H9 (cell line): Measurements from ENCODE around the gene OS9. TPM values are rescaled to one million over a fixed set of nuclear protein-coding genes. Genes with fewer than 3 reads are reported as not detected.
"Not testable (repeated sequence)": the region's sequence is repeated elsewhere in the genome, so short reads cannot be mapped to it uniquely, and the experiment has no call there.

Experiments used
- DNase-seq: peaks from one replicate; pipeline ENCODE4 v3.0.0-alpha.2; 2017
- H2AFZ ChIP-seq: one replicate; pipeline ENCODE4 v1.6.1; 2013; ENCODE audit warnings: mild to moderate bottlenecking, low read length, control low read depth, moderate library complexity
- H2AK5ac ChIP-seq: 2 replicates; pipeline ENCODE4 v1.6.1; 2013; ENCODE audit warnings: low read length, control low read depth, mixed read lengths; ENCODE audit not compliant: insufficient read length
- H2BK120ac ChIP-seq: one replicate; pipeline ENCODE4 v1.6.1; 2013; ENCODE audit warnings: low read depth, mild to moderate bottlenecking, low read length, control low read depth, inconsistent platforms; ENCODE audit not compliant: poor library complexity, severe bottlenecking
- H2BK12ac ChIP-seq: 2 replicates; pipeline ENCODE4 v1.6.1; 2013; ENCODE audit warnings: low read length, control low read depth, mixed read lengths, low read depth; ENCODE audit not compliant: insufficient read length
- H2BK15ac ChIP-seq: 2 replicates; pipeline ENCODE4 v1.6.1; 2013; ENCODE audit warnings: low read depth, low read length, control low read depth
- H2BK20ac ChIP-seq: one replicate; pipeline ENCODE4 v1.6.1; 2013; ENCODE audit warnings: low read depth, mild to moderate bottlenecking, low read length, control low read depth, inconsistent platforms; ENCODE audit not compliant: poor library complexity, severe bottlenecking
- H2BK5ac ChIP-seq: 2 replicates; pipeline ENCODE4 v1.6.1; 2013; ENCODE audit warnings: low read length, control low read depth, mixed read lengths; ENCODE audit not compliant: insufficient read length
- H3K14ac ChIP-seq: 2 replicates; pipeline ENCODE4 v1.6.1; 2013; ENCODE audit warnings: low read length, control low read depth; ENCODE audit not compliant: insufficient read depth
- H3K18ac ChIP-seq: 2 replicates; pipeline ENCODE4 v1.6.1; 2013; ENCODE audit warnings: low read depth, mild to moderate bottlenecking, mixed read lengths, low read length, control low read depth; ENCODE audit not compliant: insufficient read length
- H3K23ac ChIP-seq: 2 replicates; pipeline ENCODE4 v1.6.1; 2013; ENCODE audit warnings: low read length, control low read depth, mixed read lengths, low read depth; ENCODE audit not compliant: insufficient read length
- H3K23me2 ChIP-seq: 2 replicates; pipeline ENCODE4 v1.6.1; 2013; ENCODE audit warnings: low read depth, mild to moderate bottlenecking, mixed read lengths, low read length, control low read depth; ENCODE audit not compliant: insufficient read length, poor library complexity, severe bottlenecking
- H3K27ac ChIP-seq: 2 replicates; pipeline ENCODE4 v1.5.1; 2013; ENCODE audit warnings: low read length, control low read depth, mixed read lengths, low read depth; ENCODE audit not compliant: insufficient read length
- H3K27me3 ChIP-seq: 2 replicates; pipeline ENCODE4 v1.6.1; 2013; ENCODE audit warnings: low read length, control low read depth, inconsistent platforms; ENCODE audit not compliant: insufficient read depth
- H3K4ac ChIP-seq: 2 replicates; pipeline ENCODE4 v1.6.1; 2013; ENCODE audit warnings: low read depth, mild to moderate bottlenecking, control low read depth, inconsistent platforms, low read length, moderate library complexity
- H3K4me1 ChIP-seq: 2 replicates; pipeline ENCODE4 v1.6.1; 2013; ENCODE audit warnings: low read length, control low read depth, inconsistent platforms; ENCODE audit not compliant: insufficient read depth
- H3K4me2 ChIP-seq: 2 replicates; pipeline ENCODE4 v1.6.1; 2013; ENCODE audit warnings: low read length, control low read depth, mixed read lengths; ENCODE audit not compliant: insufficient read length, insufficient read depth
- H3K56ac ChIP-seq: 2 replicates; pipeline ENCODE4 v1.6.1; 2013; ENCODE audit warnings: low read depth, mild to moderate bottlenecking, mixed read lengths, low read length, control low read depth; ENCODE audit not compliant: insufficient read length
- H3K79me1 ChIP-seq: 2 replicates; pipeline ENCODE4 v1.6.1; 2013; ENCODE audit warnings: low read depth, mild to moderate bottlenecking, moderate library complexity, low read length, control low read depth, inconsistent platforms; ENCODE audit not compliant: insufficient read depth, poor library complexity, severe bottlenecking
- H3K79me2 ChIP-seq: 2 replicates; pipeline ENCODE4 v1.6.1; 2013; ENCODE audit warnings: low read length, control low read depth, inconsistent platforms; ENCODE audit not compliant: insufficient read depth
- H3K9ac ChIP-seq: 2 replicates; pipeline ENCODE4 v1.6.1; 2013; ENCODE audit warnings: low read length, control low read depth, mixed read lengths; ENCODE audit not compliant: insufficient read length; ENCODE audit errors: extremely low read depth
- H3K9me3 ChIP-seq: one replicate; pipeline ENCODE4 v1.6.1; 2013; ENCODE audit warnings: low read depth, low read length, inconsistent platforms; ENCODE audit not compliant: control insufficient read depth
- H3T11ph ChIP-seq: one replicate; pipeline ENCODE4 v1.6.1; 2013; ENCODE audit warnings: mild to moderate bottlenecking, low read length, control low read depth, inconsistent platforms
- H4K20me1 ChIP-seq: one replicate; pipeline ENCODE4 v1.6.1; 2013; ENCODE audit not compliant: control insufficient read depth, insufficient read length, insufficient read depth
- H4K5ac ChIP-seq: 2 replicates; pipeline ENCODE4 v1.6.1; 2013; ENCODE audit warnings: low read depth, mild to moderate bottlenecking, mixed read lengths, low read length, control low read depth; ENCODE audit not compliant: insufficient read length
- H4K8ac ChIP-seq: replicated peaks from 2 replicates; pipeline ENCODE4 v1.6.1; 2013; ENCODE audit warnings: low read length, control low read depth, mixed read lengths, low read depth; ENCODE audit not compliant: insufficient read length
- H4K91ac ChIP-seq: 2 replicates; pipeline ENCODE4 v1.6.1; 2013; ENCODE audit warnings: low read depth, mild to moderate bottlenecking, moderate library complexity, mixed read lengths, low read length, control low read depth; ENCODE audit not compliant: insufficient read length
- H3K27ac Mint-ChIP-seq, 3 experiments: 2 replicates in 2 of 3; 3 replicates in 1 of 3; pipeline ENCODE4 v1.8.0; 2020 to 2021; ENCODE audit warnings: mixed read lengths in 3 of 3, mild to moderate bottlenecking in 1 of 3, moderate library complexity in 1 of 3
- H3K27me3 Mint-ChIP-seq: 2 replicates; pipeline ENCODE4 v1.8.0; 2021; ENCODE audit warnings: low read depth, mild to moderate bottlenecking, moderate library complexity, mixed read lengths
- H3K36me3 Mint-ChIP-seq, 3 experiments: 2 replicates in 2 of 3; 3 replicates in 1 of 3; pipeline ENCODE4 v1.8.0; 2020 to 2021; ENCODE audit warnings: low read depth in 3 of 3, mixed read lengths in 3 of 3; ENCODE audit not compliant: insufficient read depth in 1 of 3
- H3K4me1 Mint-ChIP-seq, 2 experiments: 2 replicates each; pipeline ENCODE4 v1.8.0; 2020; ENCODE audit warnings: mixed read lengths in 2 of 2
- H3K4me3 Mint-ChIP-seq, 2 experiments: 2 replicates in 1 of 2; 3 replicates in 1 of 2; pipeline ENCODE4 v1.8.0; 2020 to 2021; ENCODE audit warnings: mild to moderate bottlenecking in 2 of 2, mixed read lengths in 2 of 2, moderate library complexity in 1 of 2
- H3K9me3 Mint-ChIP-seq, 2 experiments: 2 replicates in 1 of 2; 3 replicates in 1 of 2; pipeline ENCODE4 v1.8.0; 2020; ENCODE audit warnings: mild to moderate bottlenecking in 2 of 2, mixed read lengths in 2 of 2, moderate library complexity in 1 of 2
- CTCF ChIP-seq: fragments of 200-600 bp; sonication (generic); conservative IDR thresholded peaks from 3 replicates; pipeline ENCODE4 v1.8.0; 2021; ENCODE audit warnings: antibody characterized with exemption, mild to moderate bottlenecking
- WGBS: extraction: QIAGEN DNeasy Blood & Tissue Kit; methylation state at CpG from one replicate; pipeline ENCODE4 v1.1.7; 2013; ENCODE audit warnings: missing lambda C conversion rate, low lambda C conversion rate, mixed read lengths; ENCODE audit not compliant: insufficient read length; ENCODE audit errors: extremely low coverage; 5-methylcytosine and 5-hydroxymethylcytosine counted together
- total RNA-seq: library from RNA; stranded (reverse); gene quantifications from 2 replicates; pipeline ENCODE4 v1.2.1, GENCODE V29; 2021

The OS9 gene
- total RNA-seq, 1 experiment from 2014 or later = 112 TPM

GRCh38 chr12:57655541-57656240, 38.2 kb upstream of the OS9 start:
- Histone ChIP-seq H3K9me3 (no peaks in the 10 kb centered on the region), H3K18ac (no peak overlapping the region), H2BK120ac (no peak overlapping the region), H4K20me1 (no peaks in the 10 kb centered on the region), H3K23ac (no peak overlapping the region), H3K79me2 (no peaks in the 10 kb centered on the region), H3T11ph (no peak overlapping the region), H3K4me1 (no peaks in the 10 kb centered on the region), H3K14ac (no peak overlapping the region), H3K23me2 (no peaks in the 10 kb centered on the region), H3K4me2 (no peak overlapping the region), H2BK15ac (no peak overlapping the region), H3K27ac (no peak overlapping the region), H4K8ac (no peak overlapping the region), H3K56ac (no peak overlapping the region), H3K79me1 (no peaks in the 10 kb centered on the region), H2BK5ac (no peak overlapping the region), H4K91ac (no peak overlapping the region), H2AFZ (no peak overlapping the region), H2AK5ac (no peak overlapping the region), H3K4ac (no peak overlapping the region), H3K9ac (no peak overlapping the region), H2BK12ac (no peak overlapping the region), H3K27me3 (no peaks in the 10 kb centered on the region), H4K5ac (no peak overlapping the region), H2BK20ac (no peak overlapping the region)
- no peak overlapping the region; a peak in 1 of 5 replicates for H3K4me3 Mint-ChIP-seq
- no peak for DNase-seq
- peaks cover 23% of the 10 kb centered on the region for H3K27me3 Mint-ChIP-seq
- no peaks in the 10 kb centered on the region for H3K4me1 Mint-ChIP-seq
- TF ChIP-seq CTCF = no peak
- H3K9me3 Mint-ChIP-seq = peaks cover 62 to 65% of the 10 kb centered on the region in 2 experiments
- WGBS = no CpG with 5 or more reads among the region's 23 CpGs
- H3K27ac Mint-ChIP-seq = no peak overlapping the region
- H3K36me3 Mint-ChIP-seq = peaks cover 0 to 14% (median 7%) of the 10 kb centered on the region in 3 experiments; a peak in 3 of 7 replicates

DNA sequence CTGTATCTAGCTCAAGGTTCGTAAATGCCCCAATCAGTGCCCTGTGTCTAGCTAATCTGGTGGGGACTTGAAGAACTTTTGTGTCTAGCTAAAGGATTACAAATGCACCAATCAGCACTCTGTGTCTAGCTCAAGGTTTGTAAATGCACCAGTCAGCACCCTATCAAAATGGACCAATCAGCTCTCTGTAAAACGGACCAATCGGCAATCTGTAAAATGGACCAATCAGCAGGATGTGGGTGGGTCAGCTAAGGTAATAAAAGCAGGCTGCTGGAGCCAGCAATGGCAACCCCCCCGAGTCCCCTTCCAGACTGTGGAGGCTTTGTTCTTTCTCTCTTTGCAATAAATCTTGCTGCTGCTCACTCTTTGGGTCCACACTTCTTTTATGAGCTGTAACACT, 37.5 kb upstream of the OS9 start:
- not testable (repeated sequence) for H3K4me3 Mint-ChIP-seq, H4K20me1 ChIP-seq, H2BK120ac ChIP-seq, H2AFZ ChIP-seq, H3K27me3 ChIP-seq, H3K9me3 ChIP-seq, H3K27ac ChIP-seq, H2AK5ac ChIP-seq, H4K91ac ChIP-seq, H4K8ac ChIP-seq, H2BK15ac ChIP-seq, H3K4me1 Mint-ChIP-seq, H3K23ac ChIP-seq, H3K27ac Mint-ChIP-seq, H3K79me2 ChIP-seq, H3K14ac ChIP-seq, H2BK20ac ChIP-seq, H3K9ac ChIP-seq, H3K4me2 ChIP-seq, H3K4me1 ChIP-seq, H3K18ac ChIP-seq, H3K4ac ChIP-seq, H3T11ph ChIP-seq, H4K5ac ChIP-seq, H3K23me2 ChIP-seq, H2BK5ac ChIP-seq, H2BK12ac ChIP-seq, DNase-seq, H3K79me1 ChIP-seq, H3K56ac ChIP-seq
- Mint-ChIP-seq H3K36me3 (peaks cover 0 to 14% (median 7%) of the 10 kb centered on the region in 3 experiments; a peak in 3 of 7 replicates), H3K9me3 (peaks cover 68 to 72% of the 10 kb centered on the region in 2 experiments), H3K27me3 (peaks cover 23% of the 10 kb centered on the region)
- no CpG with 5 or more reads among the region's 4 CpGs for WGBS
